T-helper 1 cell treated with Interleukin-12 subunit alpha and Interleukin-12 subunit beta and Interleukin-4 antibody, amounts not matched to agents 30 ng/mL and 1 ng/mL, for 36 hours (primary cell): ENCODE results near the gene ABHD17A. TPM values are rescaled to one million over a fixed set of nuclear protein-coding genes. Genes with fewer than 3 reads are reported as not detected.

Source experiments
- intact Hi-C: fragments of 100-400 bp; cut with micrococcal nuclease; formaldehyde crosslinking; loops from one replicate; pipeline ENCODE4 v1.15.1; 2024
- total RNA-seq: library from RNA; stranded (reverse); gene quantifications from 2 replicates; pipeline ENCODE4 v1.2.3, GENCODE V29; 2022

The ABHD17A gene
- total RNA-seq, 1 donor from 2014 or later, result 134 TPM

DNA sequence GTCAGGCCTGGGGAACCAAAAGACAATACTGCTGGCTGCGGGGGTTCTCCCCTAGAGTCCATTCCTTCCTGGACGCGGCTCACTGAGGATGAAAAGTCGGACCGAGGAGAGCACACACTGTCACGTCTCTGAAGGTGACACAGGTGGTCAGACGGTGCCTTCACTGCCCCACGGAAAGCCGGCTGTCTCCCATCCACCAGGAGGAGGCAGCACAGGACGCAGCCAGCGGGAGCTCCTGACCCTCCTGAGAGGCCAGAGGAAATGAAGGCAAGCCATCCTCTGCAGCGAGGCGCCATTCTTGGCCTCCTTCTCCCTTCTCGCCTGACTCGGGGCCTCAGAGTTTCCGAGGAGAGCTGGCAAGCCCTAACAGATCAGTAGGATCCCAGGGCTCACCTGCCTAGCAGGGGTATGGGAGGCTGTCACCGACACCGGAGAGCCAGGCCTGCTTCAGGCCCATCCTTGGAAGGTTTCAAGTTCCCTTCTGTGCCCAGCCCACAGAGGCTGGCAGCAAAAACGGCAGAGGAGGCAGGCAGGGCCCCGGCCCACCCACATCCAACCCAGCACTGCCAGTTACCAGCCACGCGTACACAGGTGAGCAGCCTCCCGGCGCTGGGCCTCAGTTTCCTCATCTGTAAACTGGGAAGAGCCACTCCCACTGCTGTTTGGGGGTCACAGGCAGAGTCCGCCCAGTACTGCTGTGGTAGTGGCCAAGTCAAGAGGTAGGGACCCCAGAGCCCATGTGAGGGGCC is 41.5 kb downstream of the ABHD17A start:
- intact Hi-C loops, result no loop called here

GRCh38 chr19:1843116-1843515 is 42.2 kb downstream of the ABHD17A start:
- intact Hi-C loops, result no loop called here

- intact Hi-C loops, result no loop called here
These were observed 43.9 kb downstream of the ABHD17A start for GRCh38 chr19:1841209-1841924.

- intact Hi-C loops, result no loop called here
These were observed 44.7 kb downstream of the ABHD17A start for GRCh38 chr19:1840541-1841115.

GRCh38 chr19:1839658-1840540 is 45.4 kb downstream of the ABHD17A start:
- intact Hi-C loops, result no loop called here

DNA sequence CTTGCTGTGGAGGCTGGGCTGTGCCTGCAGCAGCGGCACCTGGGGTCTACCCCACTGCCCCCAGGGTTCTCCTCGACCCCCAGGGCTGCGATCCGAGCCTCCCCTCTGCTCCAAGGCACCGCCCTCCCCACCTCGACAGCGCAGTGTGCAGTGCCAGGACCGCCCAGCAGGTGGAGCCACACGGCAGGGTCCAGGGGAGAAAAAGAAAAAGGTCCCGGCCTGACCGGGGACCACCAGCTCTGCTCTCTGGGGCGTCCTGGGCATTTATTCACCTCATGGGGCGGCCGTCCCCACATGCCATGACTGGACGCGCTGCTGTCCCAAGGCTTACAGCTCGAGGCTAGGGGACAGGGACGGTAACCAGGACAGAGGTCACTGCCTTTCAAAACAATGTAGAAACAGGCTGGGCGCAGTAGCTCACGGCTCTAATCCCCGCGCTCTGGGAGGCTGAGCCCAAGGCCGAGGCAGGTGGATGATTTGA is 47.6 kb downstream of the ABHD17A start:
- intact Hi-C loops, result no loop called here

DNA sequence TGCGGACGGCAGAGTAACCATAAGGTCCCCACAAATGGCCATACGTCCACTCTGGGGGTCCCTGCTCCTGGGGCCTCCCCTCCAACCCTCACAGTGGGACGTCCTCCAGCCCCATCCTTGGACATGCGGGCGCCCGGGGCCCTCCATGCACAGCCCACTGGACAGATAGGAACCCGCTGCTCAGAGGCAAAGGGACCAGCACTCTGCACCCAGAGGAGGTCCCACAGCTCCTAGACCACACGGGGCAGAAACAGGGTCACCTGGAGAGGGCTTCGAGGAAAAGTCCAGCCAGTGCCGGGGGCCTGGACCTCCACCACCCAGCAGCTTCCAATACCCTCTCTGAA is 48.1 kb downstream of the ABHD17A start:
- intact Hi-C loops, result no loop called here

DNA sequence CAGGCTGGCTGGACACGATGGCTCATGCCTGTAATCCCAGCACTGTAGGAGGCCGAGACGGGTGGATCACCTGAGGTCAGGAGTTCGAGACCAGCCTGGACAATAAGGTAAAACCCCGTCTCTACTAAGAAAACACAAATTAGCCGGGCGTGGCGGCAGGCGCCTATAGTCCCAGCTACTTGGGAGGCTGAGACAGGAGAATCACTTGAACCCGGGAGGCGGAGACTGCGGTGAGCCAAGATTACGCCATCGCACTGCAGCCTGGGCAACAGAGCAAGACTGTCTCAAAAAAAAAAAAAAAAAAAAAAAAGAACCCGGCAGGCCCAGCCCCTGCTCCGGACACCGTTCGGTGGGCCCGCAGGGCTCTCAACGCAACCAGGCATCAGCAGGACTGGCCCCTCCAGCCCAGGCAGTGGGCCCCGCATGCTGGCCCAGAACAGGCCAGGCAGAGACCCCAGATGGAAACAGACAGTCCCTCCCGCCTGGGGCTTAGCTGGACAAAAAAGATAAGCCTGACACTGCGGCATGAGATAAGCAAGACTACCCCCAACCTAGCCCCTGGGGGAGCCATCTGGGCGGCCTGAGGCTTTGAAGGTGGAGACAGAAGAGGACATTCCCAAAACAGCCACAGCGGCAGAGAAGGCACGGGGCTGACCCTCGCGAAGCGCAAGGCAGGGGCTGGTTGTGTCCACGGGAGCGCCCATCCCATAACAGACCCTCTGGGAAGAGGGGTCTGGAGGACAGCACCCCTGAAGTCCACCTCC is 48.7 kb downstream of the ABHD17A start:
- intact Hi-C loops, result no loop called here

DNA sequence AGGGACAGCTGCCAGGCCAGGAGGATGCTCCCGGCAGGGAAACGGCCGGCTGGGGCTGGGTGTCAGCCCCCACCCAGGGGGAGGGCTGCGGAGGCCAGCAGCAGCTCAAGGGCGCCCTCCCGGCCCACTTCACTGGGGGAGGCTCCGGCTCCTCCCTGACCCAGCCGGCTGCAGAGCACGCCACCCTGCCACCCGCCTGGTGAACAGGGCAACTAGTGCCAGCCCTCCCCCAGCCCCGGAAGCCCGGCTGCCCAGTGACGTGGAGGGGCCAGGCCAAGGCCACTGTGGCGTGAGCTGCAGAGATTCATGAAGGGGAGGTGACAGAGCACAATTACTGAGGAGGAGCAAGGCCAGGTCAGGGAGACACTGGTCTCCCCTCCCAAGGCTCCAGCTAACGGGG is 51.8 kb downstream of the ABHD17A start:
- intact Hi-C loops, result no loop called here

GRCh38 chr19:1832046-1832663 is 53.1 kb downstream of the ABHD17A start:
- intact Hi-C loops, result no loop called here

GRCh38 chr19:1830978-1831377 is 54.3 kb downstream of the ABHD17A start:
- intact Hi-C loops, result no loop called here

- intact Hi-C loops, result no loop called here
These were observed 54.7 kb downstream of the ABHD17A start for GRCh38 chr19:1830568-1830967.

DNA sequence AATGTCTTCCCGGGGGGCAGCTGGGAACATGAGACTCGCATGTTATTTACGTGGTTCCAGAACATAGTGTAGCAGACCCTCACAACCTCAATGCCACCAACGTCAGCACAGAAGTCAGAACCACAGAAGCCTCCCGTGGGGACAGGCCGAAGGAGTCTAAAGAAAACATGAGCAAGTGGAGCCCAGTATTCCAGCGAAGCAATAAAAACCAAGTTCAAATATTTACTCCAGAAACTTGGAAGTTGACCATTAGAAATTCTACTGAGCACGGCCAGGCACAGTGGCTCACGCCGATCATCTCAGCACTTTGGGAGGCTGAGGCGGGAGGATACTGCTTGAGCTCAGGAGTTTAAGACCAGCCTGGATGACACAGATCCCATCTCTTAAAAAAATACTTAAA is 55.3 kb downstream of the ABHD17A start:
- intact Hi-C loops, result loop anchor here (5.0 kb wide), 1 partner anchor 43 kb away; no protein-coding TSS in a partner anchor

DNA sequence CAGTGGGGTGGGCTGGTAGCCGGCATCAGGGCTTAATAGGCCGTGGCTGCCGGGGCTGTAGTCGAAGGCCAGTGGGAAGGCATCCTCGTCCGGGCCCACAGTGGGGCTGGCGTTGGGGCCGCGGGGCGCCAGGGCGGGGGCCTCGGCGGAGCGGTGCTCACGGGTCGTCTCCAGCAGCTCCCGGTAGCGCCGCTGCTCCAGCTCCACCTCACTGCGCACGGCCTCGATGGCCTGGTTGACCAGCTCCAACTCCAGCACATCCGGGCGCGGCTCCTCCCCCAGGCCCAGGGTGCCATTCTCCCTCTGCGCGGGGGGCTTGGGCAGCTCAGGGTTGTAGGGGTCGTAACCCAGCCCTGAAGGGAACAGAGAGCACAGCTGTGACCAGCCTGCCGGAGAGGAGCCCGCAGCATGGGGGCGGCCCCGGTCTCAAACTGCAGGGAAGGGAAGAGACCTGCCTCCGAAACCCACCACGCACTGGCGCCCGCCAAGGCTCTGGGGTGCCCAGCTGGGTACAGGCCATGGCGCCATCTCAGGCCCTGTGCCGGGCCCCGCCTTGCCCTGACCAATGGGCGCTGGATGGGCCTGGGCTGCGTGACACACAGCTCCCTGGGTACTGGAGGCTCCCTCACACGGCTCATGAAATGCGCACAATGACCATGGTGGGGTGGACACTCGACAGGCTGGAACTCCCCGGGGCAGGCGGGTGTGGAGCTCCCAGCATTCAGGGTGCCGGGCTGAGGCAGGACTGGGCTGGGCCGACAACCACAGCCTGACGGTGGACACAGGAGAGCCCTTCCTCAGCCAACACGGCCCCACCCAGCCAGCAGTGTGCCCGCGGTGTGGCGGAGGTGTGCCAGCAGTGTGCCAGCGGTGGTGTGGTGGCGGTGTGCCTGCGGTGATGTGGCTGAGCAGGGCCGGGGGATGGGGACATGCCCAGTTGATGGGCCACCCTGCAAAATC is 56.7 kb downstream of the ABHD17A start:
- intact Hi-C loops, result loop anchor here (5.0 kb wide), 1 partner anchor 41 kb away; no protein-coding TSS in a partner anchor

GRCh38 chr19:1827566-1828278 is 57.6 kb downstream of the ABHD17A start:
- intact Hi-C loops, result loop anchor here (5.0 kb wide), 1 partner anchor 40 kb away; no protein-coding TSS in a partner anchor
